ENCODE results near the gene RPS6KA2. TPM values are rescaled to one million over a fixed set of nuclear protein-coding genes. Genes with fewer than 3 reads are reported as not detected.

RPS6KA2 gene
- total and polyA plus RNA-seq, 9 donors: 24.4 to 75.5 (median 48.1) TPM

DNA sequence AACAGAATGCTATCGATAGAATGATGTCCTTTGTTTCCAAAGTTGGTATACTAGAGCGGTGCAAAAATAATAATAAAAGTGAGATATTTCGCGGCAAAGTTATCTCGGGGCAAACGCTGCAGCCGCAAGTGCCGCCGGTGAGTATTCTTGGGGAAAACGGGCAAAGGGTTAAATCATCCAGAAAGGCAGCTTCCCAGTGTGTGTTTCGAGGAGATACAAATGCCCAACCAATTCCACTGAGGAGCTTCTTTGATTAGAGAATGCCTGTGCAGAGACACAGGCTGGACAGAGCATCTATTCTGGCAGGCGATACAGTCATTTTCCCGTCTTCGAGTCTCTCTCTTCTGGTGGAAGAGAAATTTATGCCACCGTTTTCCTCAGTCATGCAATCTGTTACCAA is 186.3 kb downstream of the RPS6KA2 start:
- WGBS, 3 donors: 93 to 95% (median 95%) methylated on average over 15 of the region's 15 CpGs
- Histone ChIP-seq H3K36me3 (no peaks in the 10 kb centered on the region), H3K27me3 (no peaks in the 10 kb centered on the region), H3K9me3 (no peaks in the 10 kb centered on the region), H3K4me1 (ENCODE audit: insufficient read depth) (no peaks in the 10 kb centered on the region), H3K27ac (no peak overlapping the region), H3K4me3 (no peak overlapping the region)
- intact Hi-C loops (cut with DNase I): no loop called here
- no peak for DNase-seq
- TF ChIP-seq POLR2A (IDR thresholded peaks at IDR 0.05) (no peak), CTCF (IDR thresholded peaks at IDR 0.05) (no peak), EP300 (IDR thresholded peaks at IDR 0.05) (no peak)

- DNase-seq: no peak
- H3K4me1 ChIP-seq (ENCODE audit: insufficient read depth): no peaks in the 10 kb centered on the region
- no peaks in the 10 kb centered on the region for H3K36me3 ChIP-seq
- WGBS, 3 donors: 78 to 93% (median 81%) methylated on average over 11 of the region's 11 CpGs
- H3K27ac ChIP-seq: no peak overlapping the region
- H3K9me3 ChIP-seq: no peaks in the 10 kb centered on the region
- TF ChIP-seq POLR2A (IDR thresholded peaks at IDR 0.05): no peak
- TF ChIP-seq CTCF (IDR thresholded peaks at IDR 0.05): no peak
- no peak for TF ChIP-seq EP300 (IDR thresholded peaks at IDR 0.05)
- no peak overlapping the region for H3K4me3 ChIP-seq
- H3K27me3 ChIP-seq: no peaks in the 10 kb centered on the region
- intact Hi-C loops (cut with DNase I): no loop called here
Observed at GRCh38 chr6:166440106-166440505, 186.9 kb downstream of the RPS6KA2 start.

GRCh38 chr6:166439366-166440091 is 187.5 kb downstream of the RPS6KA2 start:
- Histone ChIP-seq H3K9me3 (no peaks in the 10 kb centered on the region), H3K27ac (no peak overlapping the region), H3K27me3 (no peaks in the 10 kb centered on the region), H3K4me1 (ENCODE audit: insufficient read depth) (no peaks in the 10 kb centered on the region), H3K36me3 (no peaks in the 10 kb centered on the region), H3K4me3 (no peak overlapping the region)
- DNase-seq: no peak
- intact Hi-C loops (cut with DNase I): no loop called here
- TF ChIP-seq CTCF (IDR thresholded peaks at IDR 0.05) (no peak), EP300 (IDR thresholded peaks at IDR 0.05) (no peak), POLR2A (IDR thresholded peaks at IDR 0.05) (no peak)
- 70 to 75% (median 73%) methylated on average over 10 of the region's 10 CpGs for WGBS, 3 donors

DNA sequence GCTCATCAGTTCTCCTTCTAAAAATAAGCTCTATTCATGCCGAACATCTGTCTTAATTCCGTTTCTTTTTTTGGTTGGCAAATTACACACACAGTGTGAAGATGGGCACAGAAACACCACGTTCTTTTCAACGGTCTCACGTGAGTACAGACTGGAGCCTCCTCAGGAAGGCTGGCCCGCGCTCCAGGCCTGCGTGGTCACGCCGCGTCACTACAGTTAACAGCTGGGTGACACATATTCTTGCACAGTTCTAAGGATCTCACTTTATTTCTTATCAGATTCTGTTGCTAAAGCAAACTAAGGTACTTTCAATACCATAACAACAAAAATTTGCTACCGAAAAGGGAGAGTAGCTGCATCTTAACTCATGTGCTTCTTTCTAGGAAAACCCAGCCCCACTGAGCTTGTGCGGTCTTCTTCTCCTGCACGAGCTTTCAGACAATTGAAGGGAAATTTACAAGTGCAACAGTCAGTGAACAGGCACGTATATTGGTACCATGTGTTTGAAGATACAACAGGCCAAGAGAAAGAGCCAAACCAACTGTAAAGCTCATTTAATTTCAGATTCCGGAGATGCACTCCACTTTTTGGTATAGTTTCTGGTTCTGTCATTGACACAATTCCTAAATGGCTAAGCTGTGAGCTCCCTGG is 188.7 kb downstream of the RPS6KA2 start:
- Histone ChIP-seq H3K27ac (no peak overlapping the region), H3K36me3 (no peaks in the 10 kb centered on the region)
- intact Hi-C loops (cut with DNase I): no loop called here

More for the DNA sequence above, 188.7 kb downstream of the RPS6KA2 start:
- no peak for TF ChIP-seq CTCF (IDR thresholded peaks at IDR 0.05)
- TF ChIP-seq POLR2A (IDR thresholded peaks at IDR 0.05): no peak
- no peak for TF ChIP-seq EP300 (IDR thresholded peaks at IDR 0.05)
- no peaks in the 10 kb centered on the region for H3K4me1 ChIP-seq (ENCODE audit: insufficient read depth)
- WGBS, 3 donors: 91 to 93% (median 93%) methylated on average over 16 of the region's 16 CpGs
- no peaks in the 10 kb centered on the region for H3K9me3 ChIP-seq
- no peak overlapping the region for H3K4me3 ChIP-seq
- H3K27me3 ChIP-seq: no peaks in the 10 kb centered on the region
- no peak for DNase-seq
